D341Med (cell line): ENCODE measurements around the gene OXLD1.
"Not testable (repeated sequence)": the region's sequence is repeated elsewhere in the genome, so short reads cannot be mapped to it uniquely, and the experiment has no call there.

Experiments used
- DNase-seq: peaks from one replicate; pipeline ENCODE4 v3.0.0; 2012; ENCODE audit warnings: low spot score

OXLD1 gene

DNA sequence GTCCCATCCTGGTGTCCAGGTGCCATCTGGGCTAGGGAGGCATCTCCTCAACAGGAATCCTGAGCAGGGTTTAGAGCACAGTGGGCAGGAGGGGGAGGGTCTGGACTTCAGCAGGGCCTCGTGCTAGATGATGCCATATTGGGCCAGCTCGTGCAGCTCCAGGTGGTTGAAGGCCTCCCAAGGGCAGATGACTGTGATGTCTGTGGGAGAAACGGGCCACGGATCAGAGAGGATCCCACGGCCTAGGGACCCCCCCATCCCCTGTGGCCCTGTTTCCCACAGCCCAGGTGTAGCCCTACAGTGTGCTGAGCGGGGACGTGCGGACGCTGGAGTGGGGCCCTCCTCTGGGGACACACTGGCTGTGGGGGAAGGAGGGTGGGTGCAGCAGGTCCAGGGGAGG is 15.5 kb downstream of the OXLD1 start:
- no peak for DNase-seq

DNA sequence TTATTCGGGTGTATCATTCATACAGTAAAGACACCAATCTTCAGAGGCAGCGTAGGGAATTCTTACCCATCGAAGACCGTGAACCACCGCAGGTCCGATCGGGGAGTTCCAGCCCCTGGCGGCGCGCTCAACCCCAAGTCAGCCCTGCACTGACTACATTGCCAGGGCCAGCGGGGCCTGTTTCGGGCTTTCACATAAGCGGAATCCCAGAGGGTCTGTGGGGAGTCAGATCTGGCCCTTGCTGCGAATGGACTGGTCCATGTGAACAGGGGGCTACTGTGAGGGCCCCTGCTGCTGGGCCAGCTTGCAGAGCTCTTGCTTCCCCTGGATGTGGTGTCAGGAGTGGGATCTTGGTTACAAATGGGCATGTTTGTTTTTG is 17.7 kb downstream of the OXLD1 start:
- no peak for DNase-seq

DNA sequence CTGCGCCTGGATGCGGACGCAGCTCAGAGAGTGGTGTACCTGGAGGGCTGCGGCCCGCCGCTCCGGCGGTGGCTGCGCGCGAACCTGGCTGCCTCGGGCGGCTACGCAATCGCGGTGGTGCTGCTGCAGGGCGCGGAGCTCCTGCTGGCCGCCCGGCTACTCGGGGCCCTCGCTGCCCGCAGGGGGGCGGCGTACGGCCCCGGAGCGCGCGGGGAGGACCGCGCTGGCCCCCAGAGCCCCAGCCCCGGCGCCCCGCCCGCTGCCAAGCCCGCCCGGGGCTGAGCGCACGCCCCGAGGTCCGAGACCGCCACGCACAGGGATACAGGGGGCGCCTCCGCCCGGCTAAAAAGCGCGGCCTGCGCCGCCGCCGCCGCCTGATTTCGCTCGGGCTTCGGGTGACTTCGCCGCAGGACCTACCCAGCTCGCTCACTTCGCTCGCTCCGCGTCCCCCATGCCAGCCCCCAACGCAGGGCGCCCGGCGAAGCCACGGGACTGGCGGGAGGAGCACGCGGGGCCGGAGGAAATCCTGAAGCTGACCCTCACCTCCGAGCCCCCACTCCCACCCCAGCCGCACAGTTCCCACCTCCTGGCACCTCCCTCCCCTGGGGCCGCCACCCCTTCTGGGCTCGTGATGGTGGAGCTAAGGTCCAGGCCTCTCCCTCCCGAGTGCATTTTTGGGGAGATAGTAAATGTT is 18.2 kb downstream of the OXLD1 start:
- DNase-seq = peak; percentile 52

DNA sequence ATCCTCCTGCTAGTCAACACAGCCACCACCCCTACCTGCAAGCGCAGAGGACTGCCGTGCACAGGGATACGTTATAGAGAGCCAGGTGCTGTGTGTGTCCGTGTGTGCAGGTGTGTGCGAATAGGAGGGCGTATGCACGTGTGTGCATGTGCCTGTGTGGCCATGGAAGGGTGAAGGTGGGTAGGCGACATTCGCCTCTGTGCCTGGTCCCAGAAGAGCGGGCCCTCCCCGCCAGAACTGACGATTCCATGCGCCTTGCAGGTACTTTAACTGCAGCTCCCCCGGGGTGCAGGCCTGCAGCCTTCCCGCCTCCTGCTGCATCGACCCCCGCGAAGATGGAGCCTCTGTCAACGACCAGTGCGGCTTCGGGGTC is 18.8 kb downstream of the OXLD1 start:
- DNase-seq = no peak

DNA sequence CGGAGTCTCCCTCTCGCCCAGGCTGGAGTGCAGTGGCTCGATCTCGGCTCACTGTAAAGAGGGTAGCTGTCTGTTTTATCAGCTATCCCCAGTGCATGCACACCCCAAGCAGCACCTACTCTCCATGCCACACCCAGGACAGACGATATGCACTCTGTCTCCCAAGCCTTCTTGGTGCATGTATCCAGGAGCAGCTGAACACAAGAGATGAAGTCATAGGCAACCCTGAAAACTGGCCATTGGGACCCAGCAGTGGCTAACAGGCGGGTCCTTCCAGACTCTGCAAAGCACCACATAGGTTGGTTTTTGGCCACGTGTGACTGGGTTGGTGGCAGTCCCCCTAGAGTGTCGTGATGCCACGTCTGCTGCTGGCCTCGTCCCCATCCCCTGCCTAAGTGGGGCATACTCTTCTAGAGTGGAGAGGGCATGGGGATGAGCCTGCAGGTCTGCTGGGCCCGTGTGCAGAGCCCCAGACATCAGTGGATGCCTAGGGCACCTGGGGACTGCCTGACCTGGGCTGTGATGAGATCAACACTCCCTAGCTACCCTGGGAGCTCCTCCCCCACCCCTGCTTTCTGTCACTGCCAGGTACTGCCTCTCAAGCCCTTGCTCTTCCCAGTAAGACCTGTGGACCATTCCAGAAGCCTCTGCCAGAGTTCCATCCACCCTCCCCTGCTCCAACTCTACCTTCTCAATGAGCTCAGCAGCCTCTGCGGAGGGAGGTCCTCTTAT is 19.4 kb downstream of the OXLD1 start:
- DNase-seq = no peak

DNA sequence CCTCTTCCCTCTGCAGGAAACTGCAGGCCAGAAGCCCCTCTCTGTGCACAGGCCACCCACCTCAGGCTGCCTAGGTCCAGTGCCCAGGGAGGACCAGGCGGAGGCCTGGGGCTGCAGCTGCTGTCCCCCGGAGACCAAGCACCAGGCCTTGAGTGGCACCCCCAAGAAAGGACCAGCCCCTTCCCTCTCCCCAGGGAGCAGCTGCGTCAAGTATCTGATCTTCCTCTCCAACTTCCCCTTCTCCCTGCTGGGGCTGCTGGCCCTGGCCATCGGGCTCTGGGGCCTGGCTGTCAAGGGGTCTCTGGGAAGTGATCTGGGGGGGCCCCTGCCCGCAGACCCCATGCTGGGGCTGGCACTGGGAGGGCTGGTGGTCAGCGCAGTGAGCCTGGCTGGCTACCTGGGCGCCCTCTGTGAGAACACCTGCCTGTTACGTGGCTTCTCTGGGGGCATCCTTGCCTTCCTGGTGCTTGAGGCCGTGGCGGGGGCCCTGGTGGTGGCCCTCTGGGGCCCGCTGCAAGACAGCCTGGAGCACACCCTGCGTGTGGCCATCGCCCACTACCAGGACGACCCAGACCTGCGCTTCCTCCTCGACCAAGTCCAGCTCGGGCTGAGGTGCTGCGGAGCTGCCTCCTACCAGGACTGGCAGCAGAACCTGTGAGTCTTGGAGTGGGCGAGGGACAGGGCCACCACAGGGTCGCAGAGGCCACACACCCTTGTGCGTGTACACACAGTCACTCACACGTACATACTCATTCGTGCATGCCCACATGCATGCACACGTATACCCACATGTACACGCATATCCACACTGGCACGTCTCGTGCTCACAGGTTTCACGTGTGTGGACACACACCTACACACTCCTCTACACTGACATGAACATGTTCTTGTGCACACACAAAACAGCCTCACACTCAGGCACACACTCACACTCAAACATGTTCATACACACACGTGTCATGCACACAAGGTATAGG is 21.1 kb downstream of the OXLD1 start:
- DNase-seq = peak; percentile 39

DNA sequence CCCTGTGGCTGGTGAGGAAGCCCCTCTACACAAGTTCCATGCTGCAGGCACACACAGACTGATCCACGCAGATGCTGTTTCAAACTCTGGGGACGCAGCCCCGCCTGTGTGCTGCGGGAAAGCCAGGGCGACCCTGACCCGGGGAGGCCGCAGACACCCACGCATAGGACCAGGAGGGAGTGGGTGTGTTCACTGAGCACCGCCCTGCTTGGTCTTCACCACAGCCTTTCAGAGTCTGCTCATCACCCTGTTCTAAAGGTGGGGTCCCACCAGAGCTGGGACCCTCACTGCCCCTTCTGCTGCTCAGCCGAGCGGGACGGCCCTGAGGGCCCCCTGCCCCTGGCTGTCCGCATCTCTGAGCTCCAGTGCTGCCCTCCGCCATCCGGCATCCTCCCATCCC is 21.9 kb downstream of the OXLD1 start:
- peak; percentile 44 for DNase-seq

DNA sequence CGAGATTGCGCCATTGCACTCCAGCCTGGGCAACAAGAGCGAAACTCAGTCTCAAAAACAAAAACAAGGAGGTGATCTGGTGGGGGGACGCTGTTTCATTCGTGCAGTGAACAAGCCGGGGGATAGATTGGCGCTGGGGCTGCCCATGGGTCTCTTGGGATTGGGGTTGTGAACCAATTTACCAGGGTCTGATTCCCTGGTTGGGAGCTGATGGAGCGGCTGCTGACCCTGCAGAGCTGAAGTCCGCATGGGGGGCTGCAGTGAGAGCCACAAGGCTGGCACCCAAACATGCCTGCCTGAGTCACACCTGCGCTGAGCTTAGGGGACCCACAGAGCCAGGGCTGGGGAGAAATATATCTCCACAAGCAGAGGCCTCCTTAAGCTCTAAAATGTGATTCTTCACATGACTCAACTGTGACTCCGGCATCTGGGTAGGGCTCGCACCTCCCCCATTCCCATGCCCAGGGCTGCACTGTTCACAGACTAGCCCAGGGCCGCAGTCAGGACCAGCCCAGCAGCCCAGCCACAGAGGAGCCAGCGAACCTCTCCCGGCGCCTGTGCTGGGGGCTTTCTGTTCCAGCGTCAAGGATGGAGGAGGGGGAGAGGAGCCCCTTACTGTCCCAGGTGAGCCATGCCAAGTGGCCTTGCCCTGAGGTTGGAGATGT is 24.4 kb downstream of the OXLD1 start:
- DNase-seq = peak; percentile 42

DNA sequence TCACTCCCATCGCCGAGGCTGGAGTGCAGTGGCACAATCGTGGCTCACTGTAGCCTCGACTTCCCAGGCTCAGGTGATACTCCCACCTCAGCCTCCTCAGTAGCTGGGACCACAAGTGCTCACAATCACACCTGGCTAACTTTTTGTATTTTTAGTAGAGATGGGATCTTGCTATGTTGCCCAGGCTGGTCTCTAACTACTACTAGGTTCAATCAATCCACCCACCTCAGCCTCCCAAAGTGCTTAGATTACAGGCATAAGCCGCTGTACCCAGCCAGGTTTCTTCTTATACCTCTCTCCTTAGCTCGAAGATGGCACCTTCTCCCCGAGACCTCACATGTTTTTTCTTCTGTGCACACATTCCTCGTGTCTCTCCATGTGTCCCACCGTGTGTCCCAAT is 26.4 kb downstream of the OXLD1 start:
- no peak for DNase-seq

DNA sequence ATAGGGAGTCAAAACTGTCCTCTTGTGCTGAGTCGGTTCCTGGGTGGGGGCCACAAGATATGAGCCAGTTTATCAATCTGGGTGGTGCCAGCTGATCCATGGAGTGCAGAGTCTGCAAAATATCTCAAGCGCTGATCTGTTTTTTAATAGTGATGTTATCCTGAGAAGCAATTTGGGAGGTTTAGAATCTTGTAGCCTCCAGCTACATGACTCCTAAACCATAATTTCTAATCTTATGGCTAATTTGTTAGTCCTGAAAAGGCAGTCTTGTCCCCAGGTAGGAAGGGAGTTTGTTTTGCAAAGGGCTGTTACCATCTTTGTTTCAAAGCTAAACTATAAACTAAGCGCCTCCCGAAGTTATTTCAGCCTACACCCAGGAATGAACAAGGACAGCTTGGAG is 27.7 kb downstream of the OXLD1 start:
- DNase-seq = no peak

DNA sequence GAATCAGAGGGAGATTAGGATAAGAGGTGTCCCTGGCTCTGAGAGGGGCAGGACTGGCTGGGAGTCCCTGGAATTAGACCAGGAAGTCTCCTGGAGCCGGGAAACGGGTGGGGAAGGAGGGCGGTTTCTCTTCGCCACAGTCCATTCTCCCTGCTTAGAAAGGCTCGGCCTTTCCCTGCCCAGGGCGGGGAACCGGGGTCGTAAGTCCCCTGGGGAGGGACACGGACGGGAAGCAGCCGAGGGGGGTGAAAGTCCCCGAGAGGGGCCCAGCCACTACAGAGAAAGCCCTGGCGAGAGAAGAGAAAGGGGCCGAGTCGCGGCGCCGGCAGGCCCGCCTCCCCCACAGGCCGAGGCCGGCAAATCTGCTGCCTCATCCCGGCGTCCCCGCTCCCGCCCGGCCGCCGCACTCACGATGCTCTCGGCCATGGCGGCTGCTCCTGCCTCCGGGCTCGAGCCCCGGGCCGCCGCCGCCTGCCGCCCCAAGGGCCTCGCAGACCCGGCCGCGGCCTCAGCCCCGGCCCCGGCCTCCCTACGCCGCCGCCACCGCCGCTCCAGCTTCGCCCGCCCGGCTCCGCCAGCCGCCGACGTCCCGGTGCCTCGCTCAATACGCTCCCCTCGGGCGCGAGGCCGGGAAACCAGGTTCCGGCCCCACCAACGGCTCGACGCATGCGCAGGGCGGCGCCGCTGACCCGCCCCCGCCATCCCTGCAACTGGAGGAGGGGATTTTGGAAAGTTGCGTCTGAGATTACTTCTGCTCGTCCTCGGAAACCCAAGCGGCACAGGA is 29.7 kb downstream of the OXLD1 start, which contains the start of the genes NPLOC4 and TSPAN10:
Gene NPLOC4 (minus strand): TSS at position 608 of the 784 bp plus-strand sequence. CDS start 182 bp downstream, at position 426.
Gene TSPAN10 (plus strand): TSS at position 692 of the 784 bp plus-strand sequence. CDS start 5,217 bp downstream, outside the sequence.
- DNase-seq = peak; percentile 100

DNA sequence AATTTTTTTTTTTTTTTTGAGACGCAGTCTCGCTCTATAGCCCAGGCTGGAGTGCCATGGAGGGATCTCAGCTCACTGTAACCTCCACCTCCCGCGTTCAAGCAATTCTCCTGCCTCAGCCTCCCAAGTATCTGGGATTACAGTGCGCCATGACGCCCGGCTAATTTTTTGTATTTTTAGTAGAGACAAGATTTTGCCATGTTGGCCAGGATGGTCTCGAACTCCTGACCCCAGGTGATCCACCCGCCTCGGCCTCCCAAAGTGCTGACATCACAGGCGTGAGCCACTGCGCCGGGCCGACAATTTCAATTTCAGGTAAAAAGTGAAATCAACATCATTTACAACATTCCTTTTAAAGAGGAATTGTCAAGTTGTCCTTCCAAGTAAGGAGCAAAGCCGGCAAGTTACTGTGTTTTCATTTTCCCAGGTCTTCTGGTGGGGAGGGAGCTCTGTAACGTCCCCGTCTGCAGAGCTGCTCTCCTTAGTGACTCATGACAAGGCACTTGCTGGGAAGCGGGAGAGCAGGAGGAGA is 30.4 kb downstream of the OXLD1 start:
- DNase-seq = no peak

DNA sequence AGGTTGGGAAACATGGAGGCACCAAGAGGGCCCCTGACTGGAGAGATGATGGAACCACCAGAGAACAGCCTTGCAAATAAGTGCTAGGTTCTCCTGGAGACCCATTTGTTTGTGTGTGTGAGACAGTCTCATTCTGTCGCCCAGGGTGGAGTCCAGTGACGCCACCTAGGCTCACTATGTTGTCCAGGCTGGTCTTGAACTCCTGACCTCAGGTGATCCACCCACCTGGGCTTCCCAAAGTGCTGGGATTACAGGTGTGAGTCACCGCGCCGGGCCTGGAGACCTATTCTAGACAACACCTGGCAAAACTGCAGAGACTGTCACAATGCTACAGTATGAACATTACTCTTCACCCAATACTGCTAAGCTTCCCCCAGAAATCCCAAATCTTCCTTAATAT is 31.0 kb downstream of the OXLD1 start:
- DNase-seq = no peak

DNA sequence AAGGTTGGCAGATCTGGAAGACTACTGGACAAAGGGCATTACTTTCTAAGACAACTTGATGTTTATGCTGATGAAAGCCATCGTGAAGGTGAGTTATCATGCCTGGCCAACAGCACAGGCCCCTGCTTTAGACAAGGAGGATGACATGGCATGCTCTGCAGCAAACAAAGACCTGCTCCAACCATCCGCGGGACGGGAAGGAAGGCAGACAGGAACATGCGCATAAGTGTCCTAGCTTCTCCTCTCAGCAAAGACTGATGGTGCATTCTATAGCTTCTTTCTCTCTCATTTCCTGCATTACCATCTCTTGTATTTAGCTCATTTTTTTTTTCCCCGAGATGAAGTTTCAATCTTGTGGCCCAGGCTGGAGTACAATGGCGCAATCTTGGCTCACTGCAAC is 34.9 kb downstream of the OXLD1 start:
- no peak for DNase-seq

DNA sequence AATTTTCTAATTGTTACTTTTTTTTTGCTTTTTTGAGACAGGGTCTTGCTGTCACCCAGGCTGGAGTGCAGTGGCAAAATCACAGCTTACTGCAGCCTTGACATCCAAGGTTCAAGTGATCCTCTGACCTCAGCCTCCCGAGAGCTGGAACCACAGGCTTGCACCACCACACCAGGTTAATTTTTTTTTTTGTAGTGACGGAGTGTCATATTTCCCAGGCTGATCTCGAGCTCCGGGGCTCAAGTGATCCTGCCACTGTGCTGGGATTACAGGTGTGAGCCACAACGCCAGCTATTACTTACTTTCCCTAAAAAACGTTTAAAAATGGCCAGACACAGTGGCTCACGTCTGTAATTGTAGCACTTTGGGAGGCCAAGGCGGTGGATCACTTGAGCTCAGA is 36.1 kb downstream of the OXLD1 start:
- no peak for DNase-seq

DNA sequence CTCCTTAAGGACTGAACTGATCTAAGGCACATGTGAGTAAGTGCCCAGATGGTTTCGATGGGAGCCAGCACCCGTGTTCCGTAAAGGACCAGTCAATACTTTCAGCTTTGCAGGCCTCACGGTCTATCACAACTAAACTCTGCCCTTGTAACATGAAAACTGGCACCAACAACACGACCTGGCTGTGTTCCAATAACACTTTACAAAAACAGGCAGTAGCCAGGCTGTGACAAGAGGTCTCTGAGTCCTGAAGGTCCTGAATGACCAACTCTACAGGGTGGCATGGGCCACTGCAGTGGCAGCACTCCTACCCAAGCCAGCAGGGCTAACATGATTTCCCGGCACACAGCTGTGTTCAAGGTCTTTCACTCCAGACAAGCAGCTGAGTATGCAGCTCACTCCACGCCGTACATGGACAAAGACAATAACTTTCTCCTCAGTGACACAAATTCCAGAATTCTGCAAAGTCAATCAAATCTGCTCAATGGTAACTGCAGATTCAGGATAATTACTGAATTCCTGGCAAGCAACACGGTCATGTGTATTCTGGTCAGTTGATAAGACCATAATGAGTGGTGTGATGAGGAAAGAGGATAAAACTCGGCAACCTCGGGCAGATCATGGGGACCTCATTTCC is 44.8 kb downstream of the OXLD1 start:
- no peak for DNase-seq

DNA sequence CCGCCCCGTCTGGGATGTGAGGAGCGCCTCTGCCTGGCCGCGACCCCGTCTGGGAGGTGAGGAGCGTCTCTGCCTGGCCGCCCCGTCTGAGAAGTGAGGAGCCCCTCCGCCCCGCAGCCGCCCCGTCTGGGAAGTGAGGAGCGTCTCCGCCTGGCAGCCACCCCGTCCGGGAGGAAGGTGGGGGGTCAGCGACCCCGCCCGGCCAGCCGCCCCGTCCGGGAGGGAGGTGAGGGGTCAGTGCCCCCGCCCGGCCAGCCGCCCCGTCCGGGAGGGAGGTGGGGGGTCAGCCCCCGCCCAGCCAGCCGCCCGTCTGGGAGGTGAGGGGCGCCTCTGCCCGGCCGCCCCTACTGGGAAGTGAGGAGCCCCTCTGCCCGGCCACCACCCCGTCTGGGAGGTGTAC is 48.1 kb downstream of the OXLD1 start:
- DNase-seq = not testable (repeated sequence)

DNA sequence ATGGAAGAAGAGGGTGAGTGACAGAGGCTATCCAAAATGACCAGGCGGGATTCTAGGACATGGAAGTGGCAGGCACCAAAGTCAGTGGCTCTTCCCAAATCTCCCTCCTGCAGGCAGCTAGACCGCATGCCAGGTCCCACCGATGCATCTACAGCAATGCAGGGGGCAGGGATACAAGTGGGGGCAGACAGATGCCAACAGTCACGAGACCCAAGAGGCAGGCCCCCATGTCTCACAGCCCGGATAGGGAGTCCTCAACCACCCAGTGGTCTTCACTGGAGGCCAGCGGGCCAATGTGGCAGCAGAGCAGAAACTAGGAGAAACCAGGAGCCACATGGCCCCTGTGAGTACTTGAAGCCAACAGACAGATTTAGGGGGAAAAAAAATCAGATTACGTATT is 49.5 kb downstream of the OXLD1 start:
- DNase-seq = no peak

DNA sequence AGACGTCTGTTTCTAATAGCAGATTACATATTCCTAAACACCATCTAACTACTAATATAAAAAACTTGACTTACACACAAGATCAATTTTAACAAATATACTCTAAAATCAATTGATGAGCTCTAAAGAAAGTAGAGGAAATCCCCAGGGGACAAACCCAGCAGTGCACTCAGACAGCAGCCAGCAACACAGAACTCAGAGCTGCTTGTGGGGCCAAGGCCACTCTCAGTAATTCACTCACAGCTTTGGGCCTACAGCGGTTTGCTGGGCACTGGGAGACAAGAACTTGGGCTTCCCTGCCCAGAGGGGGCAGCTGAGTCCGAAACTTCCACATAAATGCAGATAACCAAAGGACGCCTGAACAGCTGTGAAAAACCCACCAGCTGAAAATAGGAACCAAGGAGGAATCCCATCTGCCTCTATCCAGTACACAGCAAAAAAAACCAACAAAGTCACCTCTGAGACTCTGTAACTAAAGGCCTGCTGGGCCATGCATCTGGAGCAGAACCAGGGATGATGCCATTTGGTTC is 50.9 kb downstream of the OXLD1 start:
- DNase-seq = no peak
